H9 (cell line): Measurements from ENCODE around the gene IGF1R. TPM values are rescaled to one million over a fixed set of nuclear protein-coding genes. Genes with fewer than 3 reads are reported as not detected.

ENCODE experiments used
- DNase-seq: peaks from one replicate; pipeline ENCODE4 v3.0.0-alpha.2; 2017
- H2AFZ ChIP-seq: one replicate; pipeline ENCODE4 v1.6.1; 2013; ENCODE audit warnings: mild to moderate bottlenecking, low read length, control low read depth, moderate library complexity
- H2AK5ac ChIP-seq: 2 replicates; pipeline ENCODE4 v1.6.1; 2013; ENCODE audit warnings: low read length, control low read depth, mixed read lengths; ENCODE audit not compliant: insufficient read length
- H2BK120ac ChIP-seq: one replicate; pipeline ENCODE4 v1.6.1; 2013; ENCODE audit warnings: low read depth, mild to moderate bottlenecking, low read length, control low read depth, inconsistent platforms; ENCODE audit not compliant: poor library complexity, severe bottlenecking
- H2BK12ac ChIP-seq: 2 replicates; pipeline ENCODE4 v1.6.1; 2013; ENCODE audit warnings: low read length, control low read depth, mixed read lengths, low read depth; ENCODE audit not compliant: insufficient read length
- H2BK15ac ChIP-seq: 2 replicates; pipeline ENCODE4 v1.6.1; 2013; ENCODE audit warnings: low read depth, low read length, control low read depth
- H2BK20ac ChIP-seq: one replicate; pipeline ENCODE4 v1.6.1; 2013; ENCODE audit warnings: low read depth, mild to moderate bottlenecking, low read length, control low read depth, inconsistent platforms; ENCODE audit not compliant: poor library complexity, severe bottlenecking
- H2BK5ac ChIP-seq: 2 replicates; pipeline ENCODE4 v1.6.1; 2013; ENCODE audit warnings: low read length, control low read depth, mixed read lengths; ENCODE audit not compliant: insufficient read length
- H3K14ac ChIP-seq: 2 replicates; pipeline ENCODE4 v1.6.1; 2013; ENCODE audit warnings: low read length, control low read depth; ENCODE audit not compliant: insufficient read depth
- H3K18ac ChIP-seq: 2 replicates; pipeline ENCODE4 v1.6.1; 2013; ENCODE audit warnings: low read depth, mild to moderate bottlenecking, mixed read lengths, low read length, control low read depth; ENCODE audit not compliant: insufficient read length
- H3K23ac ChIP-seq: 2 replicates; pipeline ENCODE4 v1.6.1; 2013; ENCODE audit warnings: low read length, control low read depth, mixed read lengths, low read depth; ENCODE audit not compliant: insufficient read length
- H3K23me2 ChIP-seq: 2 replicates; pipeline ENCODE4 v1.6.1; 2013; ENCODE audit warnings: low read depth, mild to moderate bottlenecking, mixed read lengths, low read length, control low read depth; ENCODE audit not compliant: insufficient read length, poor library complexity, severe bottlenecking
- H3K27ac ChIP-seq: 2 replicates; pipeline ENCODE4 v1.5.1; 2013; ENCODE audit warnings: low read length, control low read depth, mixed read lengths, low read depth; ENCODE audit not compliant: insufficient read length
- H3K27me3 ChIP-seq: 2 replicates; pipeline ENCODE4 v1.6.1; 2013; ENCODE audit warnings: low read length, control low read depth, inconsistent platforms; ENCODE audit not compliant: insufficient read depth
- H3K4ac ChIP-seq: 2 replicates; pipeline ENCODE4 v1.6.1; 2013; ENCODE audit warnings: low read depth, mild to moderate bottlenecking, control low read depth, inconsistent platforms, low read length, moderate library complexity
- H3K4me1 ChIP-seq: 2 replicates; pipeline ENCODE4 v1.6.1; 2013; ENCODE audit warnings: low read length, control low read depth, inconsistent platforms; ENCODE audit not compliant: insufficient read depth
- H3K4me2 ChIP-seq: 2 replicates; pipeline ENCODE4 v1.6.1; 2013; ENCODE audit warnings: low read length, control low read depth, mixed read lengths; ENCODE audit not compliant: insufficient read length, insufficient read depth
- H3K56ac ChIP-seq: 2 replicates; pipeline ENCODE4 v1.6.1; 2013; ENCODE audit warnings: low read depth, mild to moderate bottlenecking, mixed read lengths, low read length, control low read depth; ENCODE audit not compliant: insufficient read length
- H3K79me1 ChIP-seq: 2 replicates; pipeline ENCODE4 v1.6.1; 2013; ENCODE audit warnings: low read depth, mild to moderate bottlenecking, moderate library complexity, low read length, control low read depth, inconsistent platforms; ENCODE audit not compliant: insufficient read depth, poor library complexity, severe bottlenecking
- H3K79me2 ChIP-seq: 2 replicates; pipeline ENCODE4 v1.6.1; 2013; ENCODE audit warnings: low read length, control low read depth, inconsistent platforms; ENCODE audit not compliant: insufficient read depth
- H3K9ac ChIP-seq: 2 replicates; pipeline ENCODE4 v1.6.1; 2013; ENCODE audit warnings: low read length, control low read depth, mixed read lengths; ENCODE audit not compliant: insufficient read length; ENCODE audit errors: extremely low read depth
- H3K9me3 ChIP-seq: one replicate; pipeline ENCODE4 v1.6.1; 2013; ENCODE audit warnings: low read depth, low read length, inconsistent platforms; ENCODE audit not compliant: control insufficient read depth
- H3T11ph ChIP-seq: one replicate; pipeline ENCODE4 v1.6.1; 2013; ENCODE audit warnings: mild to moderate bottlenecking, low read length, control low read depth, inconsistent platforms
- H4K20me1 ChIP-seq: one replicate; pipeline ENCODE4 v1.6.1; 2013; ENCODE audit not compliant: control insufficient read depth, insufficient read length, insufficient read depth
- H4K5ac ChIP-seq: 2 replicates; pipeline ENCODE4 v1.6.1; 2013; ENCODE audit warnings: low read depth, mild to moderate bottlenecking, mixed read lengths, low read length, control low read depth; ENCODE audit not compliant: insufficient read length
- H4K8ac ChIP-seq: replicated peaks from 2 replicates; pipeline ENCODE4 v1.6.1; 2013; ENCODE audit warnings: low read length, control low read depth, mixed read lengths, low read depth; ENCODE audit not compliant: insufficient read length
- H4K91ac ChIP-seq: 2 replicates; pipeline ENCODE4 v1.6.1; 2013; ENCODE audit warnings: low read depth, mild to moderate bottlenecking, moderate library complexity, mixed read lengths, low read length, control low read depth; ENCODE audit not compliant: insufficient read length
- H3K27ac Mint-ChIP-seq, 3 experiments: 2 replicates in 2 of 3; 3 replicates in 1 of 3; pipeline ENCODE4 v1.8.0; 2020 to 2021; ENCODE audit warnings: mixed read lengths in 3 of 3, mild to moderate bottlenecking in 1 of 3, moderate library complexity in 1 of 3
- H3K27me3 Mint-ChIP-seq: 2 replicates; pipeline ENCODE4 v1.8.0; 2021; ENCODE audit warnings: low read depth, mild to moderate bottlenecking, moderate library complexity, mixed read lengths
- H3K36me3 Mint-ChIP-seq, 3 experiments: 2 replicates in 2 of 3; 3 replicates in 1 of 3; pipeline ENCODE4 v1.8.0; 2020 to 2021; ENCODE audit warnings: low read depth in 3 of 3, mixed read lengths in 3 of 3; ENCODE audit not compliant: insufficient read depth in 1 of 3
- H3K4me1 Mint-ChIP-seq, 2 experiments: 2 replicates each; pipeline ENCODE4 v1.8.0; 2020; ENCODE audit warnings: mixed read lengths in 2 of 2
- H3K4me3 Mint-ChIP-seq, 2 experiments: 2 replicates in 1 of 2; 3 replicates in 1 of 2; pipeline ENCODE4 v1.8.0; 2020 to 2021; ENCODE audit warnings: mild to moderate bottlenecking in 2 of 2, mixed read lengths in 2 of 2, moderate library complexity in 1 of 2
- H3K9me3 Mint-ChIP-seq, 2 experiments: 2 replicates in 1 of 2; 3 replicates in 1 of 2; pipeline ENCODE4 v1.8.0; 2020; ENCODE audit warnings: mild to moderate bottlenecking in 2 of 2, mixed read lengths in 2 of 2, moderate library complexity in 1 of 2
- whole genome bisulfite sequencing: extraction: QIAGEN DNeasy Blood & Tissue Kit; methylation state at CpG from one replicate; pipeline ENCODE4 v1.1.7; 2013; ENCODE audit warnings: missing lambda C conversion rate, low lambda C conversion rate, mixed read lengths; ENCODE audit not compliant: insufficient read length; ENCODE audit errors: extremely low coverage; 5-methylcytosine and 5-hydroxymethylcytosine counted together
- total RNA-seq: library from RNA; stranded (reverse); gene quantifications from 2 replicates; pipeline ENCODE4 v1.2.1, GENCODE V29; 2021
- TF ChIP-seq, protein P1 (sequence below): fragments of 200-600 bp; sonication (generic); conservative IDR thresholded peaks from 3 replicates; pipeline ENCODE4 v1.8.0; 2021; ENCODE audit warnings: antibody characterized with exemption, mild to moderate bottlenecking

IGF1R gene
- total RNA-seq, 1 experiment from 2014 or later, result 70.0 TPM

DNA sequence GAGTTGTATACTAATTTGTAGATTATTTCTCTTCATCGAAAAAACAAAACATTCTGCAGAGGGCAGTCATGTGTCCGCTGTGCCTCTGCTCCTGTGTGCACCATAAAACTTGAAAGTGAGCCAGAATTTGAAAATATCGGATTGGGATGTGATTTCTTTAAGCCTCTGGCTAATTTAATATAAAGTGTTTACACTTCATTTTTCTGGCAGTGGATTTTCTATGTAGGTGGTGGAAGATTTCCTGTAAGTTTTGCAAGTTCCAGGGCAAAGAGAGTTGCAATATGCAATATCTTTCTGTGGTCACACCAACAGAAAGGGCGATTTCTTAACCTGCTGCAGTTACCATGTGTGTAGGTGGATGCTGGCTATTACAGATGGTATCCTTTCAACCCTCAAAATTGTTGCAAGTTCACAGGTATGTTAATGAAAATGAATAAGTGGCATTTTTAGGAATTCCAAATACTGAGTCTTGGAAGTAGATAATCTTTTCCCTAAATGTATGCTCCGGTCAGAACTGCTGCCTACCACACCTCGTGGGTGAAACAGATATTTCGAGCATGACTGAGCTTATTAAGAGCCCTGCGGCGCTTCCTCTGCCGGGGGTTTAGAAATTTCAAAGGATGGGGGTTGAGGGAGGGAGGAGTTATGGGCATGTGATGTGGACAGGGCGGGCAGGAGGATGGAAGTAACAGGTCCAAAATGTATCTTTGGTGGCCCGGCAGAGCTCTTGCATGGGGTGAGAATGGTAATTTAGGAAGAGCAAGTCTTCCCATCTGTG is 225.3 kb downstream of the IGF1R start:
- H4K5ac ChIP-seq, result no peak overlapping the region
- no peak overlapping the region for H2BK12ac ChIP-seq
- Mint-ChIP-seq H3K27me3 (no peaks in the 10 kb centered on the region), H3K27ac (peak overlapping the region in 2 of 3 experiments; percentile 2 to 62; a peak in 1 of 7 replicates), H3K4me1 (peaks cover 43% of the 10 kb centered on the region in 2 experiments), H3K4me3 (no peak overlapping the region), H3K9me3 (no peaks in the 10 kb centered on the region), H3K36me3 (peaks cover 0 to 1% (median 0%) of the 10 kb centered on the region in 3 experiments; a peak in 3 of 7 replicates)
- H3K27me3 ChIP-seq, result no peaks in the 10 kb centered on the region
- H3K4me2 ChIP-seq, result no peak overlapping the region
- no peak overlapping the region for H3K18ac ChIP-seq
- H3K9ac ChIP-seq, result no peak overlapping the region
- H3K23ac ChIP-seq, result no peak overlapping the region
- H3K4ac ChIP-seq, result no peak overlapping the region
- no peak overlapping the region for H2BK5ac ChIP-seq
- H3K14ac ChIP-seq, result no peak overlapping the region
- no CpG with 5 or more reads among the region's 12 CpGs for WGBS
- H3K56ac ChIP-seq, result no peak overlapping the region
- H3K23me2 ChIP-seq, result no peaks in the 10 kb centered on the region
- peaks cover 3% of the 10 kb centered on the region; the same call in 1 of the 2 replicates for H3K4me1 ChIP-seq
- no peak overlapping the region for H4K91ac ChIP-seq
- H3T11ph ChIP-seq, result no peak overlapping the region
- no peaks in the 10 kb centered on the region for H3K79me1 ChIP-seq
- no peak overlapping the region for H2AFZ ChIP-seq
- no peak overlapping the region for H3K27ac ChIP-seq
- TF ChIP-seq, protein P1, sequence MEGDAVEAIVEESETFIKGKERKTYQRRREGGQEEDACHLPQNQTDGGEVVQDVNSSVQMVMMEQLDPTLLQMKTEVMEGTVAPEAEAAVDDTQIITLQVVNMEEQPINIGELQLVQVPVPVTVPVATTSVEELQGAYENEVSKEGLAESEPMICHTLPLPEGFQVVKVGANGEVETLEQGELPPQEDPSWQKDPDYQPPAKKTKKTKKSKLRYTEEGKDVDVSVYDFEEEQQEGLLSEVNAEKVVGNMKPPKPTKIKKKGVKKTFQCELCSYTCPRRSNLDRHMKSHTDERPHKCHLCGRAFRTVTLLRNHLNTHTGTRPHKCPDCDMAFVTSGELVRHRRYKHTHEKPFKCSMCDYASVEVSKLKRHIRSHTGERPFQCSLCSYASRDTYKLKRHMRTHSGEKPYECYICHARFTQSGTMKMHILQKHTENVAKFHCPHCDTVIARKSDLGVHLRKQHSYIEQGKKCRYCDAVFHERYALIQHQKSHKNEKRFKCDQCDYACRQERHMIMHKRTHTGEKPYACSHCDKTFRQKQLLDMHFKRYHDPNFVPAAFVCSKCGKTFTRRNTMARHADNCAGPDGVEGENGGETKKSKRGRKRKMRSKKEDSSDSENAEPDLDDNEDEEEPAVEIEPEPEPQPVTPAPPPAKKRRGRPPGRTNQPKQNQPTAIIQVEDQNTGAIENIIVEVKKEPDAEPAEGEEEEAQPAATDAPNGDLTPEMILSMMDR, result no peak
- H3K79me2 ChIP-seq, result peaks cover 16% of the 10 kb centered on the region; the same call in 1 of the 2 replicates
- H2BK15ac ChIP-seq, result no peak overlapping the region
- H2BK120ac ChIP-seq, result no peak overlapping the region
- H2BK20ac ChIP-seq, result no peak overlapping the region
- H4K8ac ChIP-seq, result no peak overlapping the region
- no peaks in the 10 kb centered on the region for H3K9me3 ChIP-seq
- H2AK5ac ChIP-seq, result no peak overlapping the region
- no peak for DNase-seq
- no peaks in the 10 kb centered on the region for H4K20me1 ChIP-seq
